ENCODE data around the gene NEURL1B.

DNA sequence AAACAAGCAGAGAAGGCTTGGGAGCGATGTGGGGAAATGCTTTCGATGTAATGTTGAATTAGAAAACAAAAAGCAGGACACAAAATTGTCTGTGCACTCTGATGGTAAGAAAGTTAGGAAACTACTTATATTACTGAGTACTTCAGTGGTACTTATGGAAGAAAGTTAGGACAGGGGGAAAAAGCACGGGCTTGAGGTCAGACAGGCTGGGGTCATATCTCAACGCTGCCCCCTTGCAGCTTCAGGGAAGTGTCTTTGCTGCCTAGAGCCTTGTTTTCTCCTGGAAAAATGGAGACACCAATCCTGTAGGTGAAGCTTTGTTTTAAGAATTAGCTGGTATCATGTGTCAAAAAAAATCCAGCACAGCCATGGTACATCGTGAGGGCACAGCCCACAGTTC is 23.0 kb downstream of the NEURL1B start:
- TF ChIP-seq, protein P1, sequence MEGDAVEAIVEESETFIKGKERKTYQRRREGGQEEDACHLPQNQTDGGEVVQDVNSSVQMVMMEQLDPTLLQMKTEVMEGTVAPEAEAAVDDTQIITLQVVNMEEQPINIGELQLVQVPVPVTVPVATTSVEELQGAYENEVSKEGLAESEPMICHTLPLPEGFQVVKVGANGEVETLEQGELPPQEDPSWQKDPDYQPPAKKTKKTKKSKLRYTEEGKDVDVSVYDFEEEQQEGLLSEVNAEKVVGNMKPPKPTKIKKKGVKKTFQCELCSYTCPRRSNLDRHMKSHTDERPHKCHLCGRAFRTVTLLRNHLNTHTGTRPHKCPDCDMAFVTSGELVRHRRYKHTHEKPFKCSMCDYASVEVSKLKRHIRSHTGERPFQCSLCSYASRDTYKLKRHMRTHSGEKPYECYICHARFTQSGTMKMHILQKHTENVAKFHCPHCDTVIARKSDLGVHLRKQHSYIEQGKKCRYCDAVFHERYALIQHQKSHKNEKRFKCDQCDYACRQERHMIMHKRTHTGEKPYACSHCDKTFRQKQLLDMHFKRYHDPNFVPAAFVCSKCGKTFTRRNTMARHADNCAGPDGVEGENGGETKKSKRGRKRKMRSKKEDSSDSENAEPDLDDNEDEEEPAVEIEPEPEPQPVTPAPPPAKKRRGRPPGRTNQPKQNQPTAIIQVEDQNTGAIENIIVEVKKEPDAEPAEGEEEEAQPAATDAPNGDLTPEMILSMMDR (IDR thresholded peaks at IDR 0.05; ENCODE audit: poor library complexity, severe bottlenecking): no peak
- no peak for TF ChIP-seq RAD21 (conservative IDR thresholded peaks at IDR 0.05)
- TF ChIP-seq EZH2 (IDR thresholded peaks at IDR 0.05; ENCODE audit: borderline replicate concordance, insufficient read depth, low read length, poor library complexity, severe bottlenecking): no peak
- TF ChIP-seq POLR2AphosphoS5 (IDR thresholded peaks at IDR 0.05): no peak
- no peak for TF ChIP-seq TAF1 (IDR thresholded peaks at IDR 0.05; ENCODE audit: low read depth)
- TF ChIP-seq, protein P2, sequence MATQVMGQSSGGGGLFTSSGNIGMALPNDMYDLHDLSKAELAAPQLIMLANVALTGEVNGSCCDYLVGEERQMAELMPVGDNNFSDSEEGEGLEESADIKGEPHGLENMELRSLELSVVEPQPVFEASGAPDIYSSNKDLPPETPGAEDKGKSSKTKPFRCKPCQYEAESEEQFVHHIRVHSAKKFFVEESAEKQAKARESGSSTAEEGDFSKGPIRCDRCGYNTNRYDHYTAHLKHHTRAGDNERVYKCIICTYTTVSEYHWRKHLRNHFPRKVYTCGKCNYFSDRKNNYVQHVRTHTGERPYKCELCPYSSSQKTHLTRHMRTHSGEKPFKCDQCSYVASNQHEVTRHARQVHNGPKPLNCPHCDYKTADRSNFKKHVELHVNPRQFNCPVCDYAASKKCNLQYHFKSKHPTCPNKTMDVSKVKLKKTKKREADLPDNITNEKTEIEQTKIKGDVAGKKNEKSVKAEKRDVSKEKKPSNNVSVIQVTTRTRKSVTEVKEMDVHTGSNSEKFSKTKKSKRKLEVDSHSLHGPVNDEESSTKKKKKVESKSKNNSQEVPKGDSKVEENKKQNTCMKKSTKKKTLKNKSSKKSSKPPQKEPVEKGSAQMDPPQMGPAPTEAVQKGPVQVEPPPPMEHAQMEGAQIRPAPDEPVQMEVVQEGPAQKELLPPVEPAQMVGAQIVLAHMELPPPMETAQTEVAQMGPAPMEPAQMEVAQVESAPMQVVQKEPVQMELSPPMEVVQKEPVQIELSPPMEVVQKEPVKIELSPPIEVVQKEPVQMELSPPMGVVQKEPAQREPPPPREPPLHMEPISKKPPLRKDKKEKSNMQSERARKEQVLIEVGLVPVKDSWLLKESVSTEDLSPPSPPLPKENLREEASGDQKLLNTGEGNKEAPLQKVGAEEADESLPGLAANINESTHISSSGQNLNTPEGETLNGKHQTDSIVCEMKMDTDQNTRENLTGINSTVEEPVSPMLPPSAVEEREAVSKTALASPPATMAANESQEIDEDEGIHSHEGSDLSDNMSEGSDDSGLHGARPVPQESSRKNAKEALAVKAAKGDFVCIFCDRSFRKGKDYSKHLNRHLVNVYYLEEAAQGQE (IDR thresholded peaks at IDR 0.05; ENCODE audit: borderline replicate concordance): no peak
- TF ChIP-seq SMC3 (conservative IDR thresholded peaks at IDR 0.05; ENCODE audit: poor library complexity): no peak
- TF ChIP-seq EP300 (conservative IDR thresholded peaks at IDR 0.05; ENCODE audit: poor library complexity, severe bottlenecking): no peak
